A172 (cell line): Measurements from ENCODE around the gene BARX1. TPM values are rescaled to one million over a fixed set of nuclear protein-coding genes. Genes with fewer than 3 reads are reported as not detected.

ENCODE experiments used
- total RNA-seq: library from RNA; depleted of rRNA; stranded (reverse); fragments of >200 nt; shearing (Covaris generic); gene quantifications from 2 replicates; pipeline ENCODE4 v1.2.3, GENCODE V29; 2014; rRNA removed

Gene BARX1
- total RNA-seq, 1 experiment from 2014 or later = not detected

Other genes with a start within 250 kb of the BARX1 start
- 11.5 and 12.4 TPM in 2 replicates for gene PTPDC1, start 129.1 kb upstream of the BARX1 start, total RNA-seq